22Rv1 (cell line): ENCODE results near the gene ELAC1.

Experiments used
- CTCF ChIP-seq: fragments of 450-650 bp; IDR thresholded peaks from 2 replicates; pipeline ENCODE4 v1.5.1; 2017; ENCODE audit warnings: mild to moderate bottlenecking
- ZFX ChIP-seq: fragments of 450-650 bp; IDR thresholded peaks from 2 replicates; pipeline ENCODE4 v1.6.1; 2017; ENCODE audit warnings: antibody characterized with exemption, borderline replicate concordance

GRCh38 chr18:50986360-50987087 lies 18.7 kb downstream of the ELAC1 start:
- TF ChIP-seq CTCF (no peak), ZFX (no peak)
